ENCODE data around the gene FAM204A. TPM values are rescaled to one million over a fixed set of nuclear protein-coding genes. Genes with fewer than 3 reads are reported as not detected.

The FAM204A gene
- total and polyA plus RNA-seq, 11 donors = 21.8 to 75.1 (median 58.3) TPM

DNA sequence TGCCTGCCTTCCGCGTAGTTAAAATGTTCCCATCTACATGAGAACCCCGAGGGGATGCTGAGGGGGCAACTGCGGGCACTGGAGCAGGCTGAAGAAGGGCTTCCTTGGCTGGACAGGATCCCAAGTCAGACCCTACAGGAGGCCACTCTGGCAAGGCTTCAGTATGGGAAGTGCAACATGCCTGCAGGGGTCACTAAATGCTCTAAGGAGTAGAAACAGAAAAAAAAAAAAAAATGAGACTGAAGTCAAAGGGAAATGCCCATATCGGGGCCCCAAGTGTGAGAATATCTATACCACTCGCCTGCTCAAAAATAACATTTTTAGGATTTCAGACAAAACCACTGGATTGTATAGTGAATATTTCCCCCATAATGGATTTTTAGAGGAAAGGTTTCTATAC is 33.5 kb downstream of the FAM204A start:
- H3K9me3 ChIP-seq = no peaks in the 10 kb centered on the region
- H3K36me3 ChIP-seq = peaks cover 0 to 81% (median 66%) of the 10 kb centered on the region in 9 donors
- DNase-seq = no peak
- no peak overlapping the region for H3K4me3 ChIP-seq
- H3K27ac ChIP-seq = no peak overlapping the region
- 88 to 94% (median 94%) methylated on average over 6 of the region's 6 CpGs for WGBS, 4 donors
- peaks cover 0 to 14% (median 3%) of the 10 kb centered on the region in 12 donors for H3K4me1 ChIP-seq
- H3K27me3 ChIP-seq = no peaks in the 10 kb centered on the region
- ATAC-seq = no peak
- TF ChIP-seq CTCF (IDR thresholded peaks at IDR 0.05) = no peak
- TF ChIP-seq POLR2A (IDR thresholded peaks at IDR 0.05) = no peak
- intact Hi-C loops (cut with DNase I) = no loop called here

DNA sequence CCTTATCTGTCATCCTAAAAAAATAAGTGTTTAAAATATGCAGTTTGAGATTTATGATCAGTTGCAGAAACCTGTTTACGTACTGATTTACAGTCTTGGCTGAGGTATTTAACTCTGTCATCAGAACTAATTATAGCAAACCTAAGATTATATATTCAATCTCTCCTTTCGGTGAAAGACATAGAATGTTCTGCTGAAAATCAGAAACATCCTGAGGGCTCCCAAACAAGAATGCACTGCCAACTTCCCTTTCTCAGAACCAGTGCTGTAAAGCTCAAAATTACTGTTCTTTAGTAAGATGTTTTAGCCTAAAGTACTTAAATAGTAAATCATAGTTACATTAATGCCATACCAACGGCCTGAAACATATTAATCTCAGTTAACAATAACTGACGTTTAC is 34.3 kb downstream of the FAM204A start:
- no peak overlapping the region for H3K4me3 ChIP-seq
- H3K36me3 ChIP-seq = peaks cover 0 to 74% (median 65%) of the 10 kb centered on the region in 9 donors
- intact Hi-C loops (cut with DNase I) = no loop called here
- peak overlapping the region in 1 of 12 donors; percentile 10 for H3K27ac ChIP-seq
- no peaks in the 10 kb centered on the region for H3K9me3 ChIP-seq
- no peaks in the 10 kb centered on the region for H3K27me3 ChIP-seq
- WGBS, 4 donors = 53 to 66% (median 60%) methylated on average over 4 of the region's 4 CpGs
- TF ChIP-seq CTCF (IDR thresholded peaks at IDR 0.05) = no peak
- TF ChIP-seq POLR2A (IDR thresholded peaks at IDR 0.05) = no peak
- ATAC-seq (peak in 1 of 4 donors; percentile 32), DNase-seq (no peak)
- peaks cover 0 to 14% (median 3%) of the 10 kb centered on the region in 12 donors for H3K4me1 ChIP-seq

GRCh38 chr10:118307220-118307619 is 34.9 kb downstream of the FAM204A start:
- DNase-seq = no peak
- WGBS, 4 donors = 31 to 36% (median 35%) methylated on average over 1 of the region's 1 CpG
- H3K27ac ChIP-seq = peak overlapping the region in 1 of 12 donors; percentile 10
- no peak overlapping the region for H3K4me3 ChIP-seq
- H3K4me1 ChIP-seq = peaks cover 0 to 14% (median 3%) of the 10 kb centered on the region in 12 donors
- ATAC-seq = no peak
- intact Hi-C loops (cut with DNase I) = no loop called here
- no peaks in the 10 kb centered on the region for H3K27me3 ChIP-seq
- peaks cover 0 to 69% (median 59%) of the 10 kb centered on the region in 9 donors for H3K36me3 ChIP-seq
- H3K9me3 ChIP-seq = no peaks in the 10 kb centered on the region
- TF ChIP-seq CTCF (IDR thresholded peaks at IDR 0.05) (no peak), POLR2A (IDR thresholded peaks at IDR 0.05) (no peak)

- H3K27ac ChIP-seq = no peak overlapping the region
- WGBS, 4 donors = 97 to 100% (median 97%) methylated on average over 1 of the region's 1 CpG
- H3K4me3 ChIP-seq = no peak overlapping the region
- no peak for ATAC-seq
- H3K27me3 ChIP-seq = no peaks in the 10 kb centered on the region
- H3K9me3 ChIP-seq = no peaks in the 10 kb centered on the region
- intact Hi-C loops (cut with DNase I) = no loop called here
- TF ChIP-seq CTCF (IDR thresholded peaks at IDR 0.05) = no peak
- TF ChIP-seq POLR2A (IDR thresholded peaks at IDR 0.05) = no peak
- DNase-seq = no peak
- peaks cover 0 to 54% (median 45%) of the 10 kb centered on the region in 9 donors for H3K36me3 ChIP-seq
- peaks cover 0 to 14% (median 3%) of the 10 kb centered on the region in 12 donors for H3K4me1 ChIP-seq
Observed at GRCh38 chr10:118305730-118306129, 36.4 kb downstream of the FAM204A start.

Measured in heart left ventricle (tissue), 16 donors.